Measurements from ENCODE around the gene KCNE2.
"Not testable (repeated sequence)": the region's sequence is repeated elsewhere in the genome, so short reads cannot be mapped to it uniquely, and the experiment has no call there.

KCNE2 gene

GRCh38 chr21:34354836-34355235 lies 9.0 kb upstream of the KCNE2 start:
- DNase-seq = no peak

- DNase-seq = no peak
These were observed 8.2 kb upstream of the KCNE2 start for GRCh38 chr21:34355570-34355969.

GRCh38 chr21:34357889-34358288 lies 5.9 kb upstream of the KCNE2 start:
- DNase-seq = no peak

GRCh38 chr21:34358866-34359265 lies 4.9 kb upstream of the KCNE2 start:
- no peak for DNase-seq

- no peak for DNase-seq
These were observed 3.1 kb upstream of the KCNE2 start for GRCh38 chr21:34360488-34361241.

- DNase-seq = no peak
These were observed 1.7 kb upstream of the KCNE2 start for GRCh38 chr21:34362136-34362444.

GRCh38 chr21:34362670-34363069 lies 1.1 kb upstream of the KCNE2 start:
- no peak for DNase-seq

- no peak for DNase-seq
These were observed 1.1 kb downstream of the KCNE2 start for GRCh38 chr21:34364921-34365320.

- DNase-seq = no peak
These were observed 2.0 kb downstream of the KCNE2 start for GRCh38 chr21:34365809-34366208.

- DNase-seq = no peak
These were observed 3.6 kb downstream of the KCNE2 start for GRCh38 chr21:34367320-34367935.

GRCh38 chr21:34369741-34370140 lies 5.9 kb downstream of the KCNE2 start:
- DNase-seq = no peak

GRCh38 chr21:34372321-34372720 lies 8.5 kb downstream of the KCNE2 start:
- no peak for DNase-seq

GRCh38 chr21:34374462-34374861 lies 10.7 kb downstream of the KCNE2 start:
- DNase-seq = not testable (repeated sequence)

- not testable (repeated sequence) for DNase-seq
These were observed 11.3 kb downstream of the KCNE2 start, which contains the start of gene SMIM11 for GRCh38 chr21:34374940-34375618. TSS of gene SMIM11 (plus strand) at chr21:34375507. CDS start at chr21:34379505, 3,998 bp downstream.

GRCh38 chr21:34375619-34375972 lies 11.8 kb downstream of the KCNE2 start:
- not testable (repeated sequence) for DNase-seq

GRCh38 chr21:34383138-34383537 lies 19.3 kb downstream of the KCNE2 start:
- DNase-seq = not testable (repeated sequence)

GRCh38 chr21:34383724-34384415 lies 20.1 kb downstream of the KCNE2 start:
- not testable (repeated sequence) for DNase-seq

GRCh38 chr21:34400522-34400921 lies 36.7 kb downstream of the KCNE2 start:
- DNase-seq = not testable (repeated sequence)

- DNase-seq = not testable (repeated sequence)
These were observed 40.9 kb downstream of the KCNE2 start for GRCh38 chr21:34404742-34405141.

- not testable (repeated sequence) for DNase-seq
These were observed 41.9 kb downstream of the KCNE2 start for GRCh38 chr21:34405686-34406085.

- not testable (repeated sequence) for DNase-seq
These were observed 42.3 kb downstream of the KCNE2 start for GRCh38 chr21:34406102-34406501.

- DNase-seq = not testable (repeated sequence)
These were observed 42.9 kb downstream of the KCNE2 start for GRCh38 chr21:34406676-34407075.

GRCh38 chr21:34407294-34407693 lies 43.5 kb downstream of the KCNE2 start:
- DNase-seq = not testable (repeated sequence)

Measured in activated effector memory CD4-positive, alpha-beta T cell treated with Interleukin-2 at 50 U/mL for 16 hours (primary cell).